DOHH2 (cell line): Measurements from ENCODE around the gene NFKBIZ.

Experiments
- CTCF ChIP-seq: fragments of 200-600 bp; sonication (generic); IDR thresholded peaks from one replicate; pipeline ENCODE4 v1.5.1; 2014; ENCODE audit warnings: antibody characterized with exemption, mild to moderate bottlenecking, low read depth, low read length; ENCODE audit not compliant: poor library complexity, severe bottlenecking
- EZH2phosphoT487 ChIP-seq: fragments of 200-600 bp; sonication (generic); IDR thresholded peaks from 2 replicates; pipeline ENCODE4 v1.6.1; 2017; ENCODE audit warnings: borderline replicate concordance, mild to moderate bottlenecking, antibody characterized with exemption, low read length, moderate library complexity, mixed read lengths

- no peak for TF ChIP-seq CTCF
- TF ChIP-seq EZH2phosphoT487 = no peak
Observed at GRCh38 chr3:101846709-101847108, 2.6 kb upstream of the NFKBIZ start.
